Bone marrow (tissue), 2 donors: Measurements from ENCODE around the gene COX5A.
"Not testable (repeated sequence)": the region's sequence is repeated elsewhere in the genome, so short reads cannot be mapped to it uniquely, and the experiment has no call there.

Experiments used
- DNase-seq, 2 donors: peaks; one replicate each; lab custom pipeline; 2025; lab: John Stamatoyannopoulos, UW

COX5A gene

DNA sequence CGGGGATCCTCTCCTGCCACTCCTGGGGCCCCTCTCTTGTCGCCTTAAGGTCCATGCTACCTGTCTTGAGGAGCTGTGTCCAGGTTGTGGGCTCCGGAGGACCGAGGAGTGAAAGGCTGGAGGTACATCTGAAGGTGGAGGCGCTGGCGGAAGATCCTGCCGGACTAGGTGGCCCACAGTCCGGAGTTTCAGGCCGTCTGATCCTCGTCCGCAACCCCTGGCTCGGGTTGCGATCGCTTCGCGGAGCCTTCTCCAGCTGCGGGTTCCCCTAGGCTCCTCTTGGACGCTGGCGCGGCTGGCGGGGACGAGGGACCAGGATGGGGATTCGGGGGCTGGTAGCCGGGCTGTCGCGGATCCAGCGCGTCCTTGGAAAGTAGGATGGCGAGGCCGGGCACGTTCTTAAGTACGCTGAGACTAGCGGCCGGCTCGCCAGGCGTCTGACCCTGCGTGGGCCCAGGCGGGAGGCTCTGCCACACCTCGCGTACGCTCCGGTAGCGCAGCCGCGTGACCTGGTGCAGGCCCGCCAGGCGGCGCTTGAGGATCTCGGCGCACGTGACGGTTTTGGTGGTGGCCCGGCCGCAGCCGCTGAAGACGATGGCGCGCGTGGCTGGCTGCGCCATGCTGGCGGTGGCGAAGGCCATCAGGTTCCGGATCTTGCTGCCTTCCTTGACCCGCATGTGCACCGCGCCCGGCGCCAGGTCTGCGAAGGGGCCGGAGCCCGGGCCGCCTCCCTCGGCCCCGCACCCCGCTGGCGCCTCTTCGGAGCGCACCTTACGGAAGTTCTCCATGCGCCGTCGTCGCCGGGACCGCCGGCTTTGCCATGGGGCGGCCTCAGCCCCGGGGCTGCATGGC lies 18.1 kb upstream of the COX5A start:
- DNase-seq: peak in 1 of 2 donors; percentile 49

DNA sequence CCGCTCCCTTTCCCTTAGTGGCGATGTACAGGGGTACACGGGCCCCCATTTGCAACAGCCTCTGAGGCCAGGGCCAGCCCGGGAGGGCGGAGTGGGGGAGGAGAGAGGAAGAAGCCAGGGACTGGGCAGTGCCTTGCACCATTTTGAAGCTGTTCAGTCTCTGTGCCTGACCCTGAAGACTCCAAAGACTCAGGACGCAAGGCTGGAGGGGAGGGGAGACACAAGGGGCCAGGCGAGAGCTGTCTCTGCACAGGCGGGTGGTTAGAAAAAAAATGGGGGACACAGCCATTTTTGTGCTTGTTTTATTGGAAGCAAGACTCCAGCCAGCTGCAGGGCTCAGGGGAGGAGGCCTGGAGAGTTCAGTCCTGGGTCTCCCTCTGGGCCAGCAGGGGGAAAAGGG lies 17.1 kb upstream of the COX5A start:
- DNase-seq: no peak

DNA sequence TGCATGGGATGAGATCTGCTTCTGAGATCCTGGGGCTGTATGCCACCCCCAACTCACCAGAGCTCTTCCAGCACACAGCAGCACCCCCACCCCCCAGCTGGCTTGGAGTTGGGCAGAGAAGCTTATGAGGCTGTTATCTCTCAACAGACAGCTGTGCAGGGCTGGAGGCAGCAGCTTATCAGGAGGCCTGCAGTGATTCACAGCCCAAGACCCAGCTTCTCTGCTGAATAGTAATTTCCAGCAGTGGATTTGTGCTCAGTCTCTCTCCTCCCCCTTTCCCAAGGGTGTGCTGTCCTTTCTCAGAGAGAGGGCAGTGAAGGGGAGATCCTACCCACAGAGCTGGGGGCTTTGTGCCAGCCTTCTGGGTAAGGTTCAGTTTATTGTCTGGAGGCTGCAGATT lies 16.6 kb upstream of the COX5A start:
- DNase-seq: no peak

DNA sequence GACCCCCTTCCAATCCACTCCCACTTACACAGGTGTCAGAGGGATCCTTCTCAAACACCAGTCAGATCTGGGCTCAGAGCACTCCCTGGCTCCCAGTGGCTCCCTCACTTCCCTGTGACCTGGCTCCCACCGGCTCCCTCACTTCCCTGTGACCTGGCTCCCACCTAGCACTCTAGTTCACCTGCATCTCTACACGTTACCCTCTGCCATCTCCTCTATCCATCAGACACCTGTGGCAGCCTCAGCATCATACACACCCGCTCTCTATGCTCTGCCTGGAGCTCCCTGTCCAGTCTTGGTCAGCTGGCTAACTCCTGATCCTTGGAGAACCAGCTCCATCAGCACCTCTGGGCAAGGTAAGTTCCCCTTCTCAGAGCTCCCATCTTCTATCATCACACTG lies 13.1 kb upstream of the COX5A start:
- DNase-seq: no peak

DNA sequence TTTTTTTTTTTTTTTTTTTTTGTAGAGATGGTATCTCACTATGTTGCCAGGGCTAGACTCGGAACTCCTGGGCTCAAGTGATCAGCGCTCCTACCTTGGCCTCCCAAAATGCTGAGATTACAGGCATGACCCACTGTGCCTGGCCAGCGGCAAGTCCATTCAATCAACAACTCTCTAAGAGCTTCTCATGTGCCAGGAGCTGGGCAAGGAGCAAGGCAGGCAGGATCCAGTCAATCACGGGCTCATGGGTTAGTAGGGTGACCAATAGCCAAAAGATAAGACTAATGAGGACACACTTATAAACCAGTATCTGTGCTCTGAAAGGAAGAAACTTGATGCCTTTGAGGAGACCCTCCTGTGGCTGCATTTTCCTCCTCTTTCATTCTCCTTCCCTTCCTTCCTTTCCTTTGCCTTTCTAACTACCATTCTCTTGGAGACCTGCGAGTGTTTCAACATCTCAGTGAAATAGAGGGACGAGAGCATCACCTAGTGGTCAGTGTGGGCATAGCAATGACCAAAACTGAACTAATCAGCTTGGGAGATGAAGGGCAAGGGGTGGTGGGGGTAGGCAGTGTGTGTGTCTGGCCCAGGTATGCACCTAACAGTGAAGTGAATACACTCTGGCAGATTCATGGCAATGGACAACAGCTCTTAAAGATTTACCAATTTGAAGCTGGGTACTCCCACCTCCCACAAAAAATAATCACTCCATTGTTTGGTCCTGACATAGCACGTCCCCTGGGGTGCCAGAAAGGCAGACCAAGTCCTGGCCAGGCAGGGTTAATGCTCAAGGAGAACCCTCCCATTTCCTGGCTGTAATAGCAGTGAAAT lies 12.4 kb upstream of the COX5A start:
- peak; percentile 19 to 46 for DNase-seq

DNA sequence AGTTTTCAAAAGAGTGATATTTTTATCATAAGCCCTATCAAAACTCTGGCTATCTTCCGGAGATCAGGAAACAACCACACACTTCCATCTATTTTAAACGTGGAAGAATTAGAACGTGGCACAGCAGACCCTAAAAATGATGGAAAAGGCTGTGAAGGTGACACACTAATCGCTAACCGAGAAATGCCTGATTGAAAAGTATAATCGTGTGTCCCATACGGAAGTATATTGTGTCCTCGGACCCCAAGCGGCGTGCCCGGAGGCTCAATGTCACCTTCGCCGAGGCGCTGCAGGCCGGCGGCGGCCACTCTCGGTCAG lies 642 bp downstream of the COX5A start:
- peak in 1 of 2 donors; percentile 43 for DNase-seq

DNA sequence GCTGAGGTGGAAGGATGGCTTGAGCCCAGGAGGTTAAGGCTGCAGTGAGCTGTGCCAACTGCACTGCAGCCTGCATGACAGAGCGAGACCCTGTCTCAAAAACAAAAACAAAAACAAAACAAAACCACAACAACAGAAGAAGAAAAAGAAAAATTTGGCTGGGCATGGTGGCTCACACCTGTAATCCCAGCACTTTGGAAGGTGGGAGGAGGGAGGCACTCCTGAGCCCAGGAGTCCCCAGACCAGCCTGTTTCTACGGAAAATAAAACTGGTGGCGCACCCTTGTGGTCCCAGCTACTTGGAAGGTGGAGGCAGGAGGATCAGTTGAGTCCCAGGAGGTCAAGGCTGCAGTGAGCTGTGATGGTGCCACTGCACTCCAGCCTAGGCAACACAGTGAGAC lies 2.7 kb downstream of the COX5A start:
- not testable (repeated sequence) for DNase-seq

DNA sequence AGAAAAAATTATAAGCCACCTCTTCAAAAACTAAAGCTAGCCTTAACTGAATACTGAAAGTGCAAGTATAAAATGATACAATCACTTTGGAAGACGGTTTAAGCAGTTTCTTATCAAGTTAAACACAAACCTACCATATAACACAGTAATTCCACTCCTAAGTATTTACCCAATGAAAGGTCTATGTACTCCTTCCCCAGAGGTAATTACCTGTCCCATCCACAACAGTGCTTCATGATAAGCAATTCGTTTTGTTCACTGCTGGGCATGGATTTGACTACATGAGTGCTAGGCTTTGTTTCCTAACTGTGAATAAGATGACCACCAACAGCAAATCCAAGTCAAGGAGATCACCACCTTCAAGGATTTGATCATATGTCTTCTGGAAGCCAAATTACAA lies 4.3 kb downstream of the COX5A start:
- DNase-seq: no peak

DNA sequence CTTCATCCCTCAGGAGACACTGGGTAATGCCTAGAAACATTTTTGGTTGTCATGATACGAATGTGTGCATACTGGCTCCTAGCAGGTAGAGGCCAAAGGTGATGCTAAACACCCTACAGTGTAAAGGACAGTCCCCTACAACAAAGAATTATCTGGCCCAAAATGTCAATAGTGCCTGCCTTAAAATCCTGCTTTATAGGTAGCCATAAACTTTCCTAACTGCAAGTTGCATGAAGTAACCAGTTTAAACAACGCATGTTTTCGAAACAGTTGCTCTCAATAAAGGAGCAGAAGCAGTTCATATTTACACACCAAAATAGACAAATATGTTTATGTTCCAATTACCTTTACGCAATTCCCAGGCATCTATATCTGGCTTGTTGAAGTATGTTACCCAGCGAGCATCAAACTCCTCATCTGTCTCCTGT lies 9.1 kb downstream of the COX5A start:
- DNase-seq: no peak

DNA sequence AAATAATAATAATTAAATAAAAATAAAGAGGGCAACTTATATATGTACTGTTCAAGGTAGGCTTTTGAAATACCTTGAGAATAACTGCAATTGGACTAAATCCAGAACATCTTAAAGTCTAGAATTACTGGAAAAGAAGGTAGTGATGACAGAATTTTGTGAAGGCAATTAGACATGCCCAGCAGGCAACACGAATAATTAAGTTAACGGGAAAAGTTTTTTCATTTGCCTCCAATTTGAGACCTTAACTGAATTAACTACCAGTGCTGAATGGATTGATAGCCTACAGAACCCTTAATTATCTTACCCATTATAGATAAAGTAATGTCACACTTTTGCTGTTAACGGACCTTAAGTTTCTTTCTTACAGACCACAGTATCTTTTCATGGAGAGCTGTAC lies 13.3 kb downstream of the COX5A start:
- no peak for DNase-seq

DNA sequence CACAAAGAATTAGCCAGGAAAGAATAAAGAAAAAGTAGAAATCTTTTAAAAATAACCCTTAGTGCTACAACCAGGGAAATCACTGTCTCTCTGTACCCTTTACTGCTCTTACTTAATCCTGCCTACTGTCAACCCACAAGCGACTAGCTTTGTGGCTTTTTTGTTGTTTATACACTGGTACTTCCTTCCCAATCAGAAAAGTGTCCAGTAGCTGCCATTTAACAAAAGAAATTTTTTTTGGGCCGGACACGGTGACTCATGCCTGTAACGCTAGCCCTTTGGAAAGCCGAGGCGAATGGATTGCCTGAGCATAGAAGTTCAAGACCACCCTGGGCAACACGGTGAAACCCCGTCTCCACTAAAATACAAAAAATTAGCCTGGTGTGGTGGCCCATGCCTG lies 17.4 kb downstream of the COX5A start:
- no peak for DNase-seq

DNA sequence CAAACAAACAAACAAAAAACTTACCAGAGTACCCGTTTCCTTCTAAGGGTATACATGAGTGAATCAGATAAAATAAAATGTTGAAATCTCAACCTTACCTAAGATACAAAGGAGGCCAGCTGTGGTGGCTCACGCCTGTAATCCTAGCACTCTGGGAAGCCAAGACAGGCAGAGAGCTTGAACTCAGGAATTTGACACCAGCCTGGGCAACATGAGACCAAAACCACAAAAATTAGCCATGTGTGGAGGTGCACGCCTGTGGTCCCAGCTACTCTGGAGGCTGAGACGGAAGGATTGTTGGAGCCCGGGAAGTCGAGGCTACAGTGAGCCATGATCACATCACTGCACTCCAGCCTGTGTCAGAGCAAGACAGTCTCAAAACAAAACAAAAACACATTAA lies 20.2 kb downstream of the COX5A start:
- DNase-seq: no peak

DNA sequence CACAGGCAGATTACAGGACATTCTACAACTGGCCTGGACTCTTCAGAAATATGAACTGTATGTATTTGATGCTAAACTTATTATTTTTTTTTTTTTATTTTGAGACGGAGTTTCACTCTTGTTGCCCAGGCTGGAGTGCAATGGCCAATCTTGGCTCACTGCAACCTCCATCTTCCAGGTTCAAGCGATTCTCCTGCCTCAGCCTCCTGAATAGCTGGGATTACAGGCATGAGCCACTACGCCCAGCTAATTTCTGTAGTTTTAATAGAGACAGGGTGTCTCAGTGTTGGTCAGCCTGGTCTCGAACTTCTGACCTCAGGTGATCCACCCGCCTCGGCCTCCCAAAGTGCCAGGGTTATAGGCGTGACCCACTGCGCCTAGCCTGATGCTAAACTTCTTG lies 24.1 kb downstream of the COX5A start:
- not testable (repeated sequence) for DNase-seq

DNA sequence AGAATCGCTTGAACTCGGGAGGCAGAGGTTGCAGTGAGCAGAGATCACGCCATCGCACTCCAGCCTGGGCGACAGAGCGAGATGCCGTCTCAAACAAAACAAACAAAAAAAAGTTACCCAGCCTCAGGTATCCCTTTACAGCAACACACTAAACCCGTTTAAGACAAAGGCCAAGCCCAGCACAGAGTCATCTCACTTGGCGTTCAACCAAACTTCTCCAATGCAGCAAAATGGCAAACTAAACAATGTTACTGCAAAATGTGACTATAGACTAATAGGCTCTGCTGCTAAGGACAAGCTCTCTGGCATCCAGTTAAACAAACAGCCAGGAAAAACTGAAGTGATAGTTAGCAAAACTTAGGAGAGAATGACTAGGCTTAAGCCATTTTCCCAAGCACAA lies 24.8 kb downstream of the COX5A start:
- DNase-seq: no peak

DNA sequence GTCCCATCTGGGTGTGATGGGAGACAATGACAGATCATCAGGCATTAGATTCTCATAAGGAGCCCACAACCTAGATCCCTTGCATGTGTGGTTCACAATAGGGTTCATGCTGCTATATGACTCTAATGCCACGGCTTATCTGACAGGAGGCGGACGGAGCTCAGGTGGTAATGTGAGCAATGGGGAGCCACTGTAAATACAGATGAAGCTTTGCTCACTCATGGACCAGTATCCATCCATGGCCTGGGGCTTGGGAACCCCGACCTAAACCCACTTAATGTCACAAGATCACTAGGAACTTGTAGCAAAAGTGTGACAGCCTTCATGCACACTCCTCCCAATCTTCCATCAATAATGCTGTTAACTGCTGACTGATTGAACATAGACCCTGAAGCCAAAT lies 29.2 kb downstream of the COX5A start:
- no peak for DNase-seq

DNA sequence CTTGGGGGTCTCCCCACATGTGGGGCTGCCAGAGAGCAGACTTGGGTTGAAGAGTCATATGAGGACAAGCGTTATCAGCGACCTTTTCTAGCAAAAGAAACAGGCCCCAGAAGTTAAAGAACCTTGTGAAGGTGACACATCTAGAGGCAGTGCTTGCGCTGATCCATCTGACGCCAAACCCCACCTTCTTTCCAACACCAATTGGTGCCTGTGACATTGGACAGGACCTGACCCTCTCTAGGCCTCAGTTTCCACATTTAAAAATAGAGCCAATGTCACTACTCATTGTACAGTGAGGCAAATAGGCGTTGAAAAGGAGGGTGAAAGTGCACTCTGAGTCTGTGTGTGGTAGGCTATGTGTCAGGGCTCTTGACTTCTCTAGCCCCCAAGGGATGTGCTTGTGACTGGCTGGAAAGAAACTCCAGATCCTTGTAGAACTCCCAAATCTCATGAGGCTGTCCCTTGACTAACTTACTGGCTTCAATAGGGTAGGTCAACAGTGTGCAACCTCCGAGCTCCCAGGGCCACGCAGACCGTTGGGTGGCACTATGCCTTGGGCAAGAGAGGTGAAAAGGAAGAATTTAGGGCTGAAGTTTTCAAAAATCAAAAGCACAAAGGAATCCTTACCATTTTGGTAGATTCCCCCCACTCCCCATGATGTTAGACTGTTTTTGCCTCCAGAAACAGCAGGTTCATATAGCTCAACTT lies 30.6 kb downstream of the COX5A start:
- DNase-seq: no peak

DNA sequence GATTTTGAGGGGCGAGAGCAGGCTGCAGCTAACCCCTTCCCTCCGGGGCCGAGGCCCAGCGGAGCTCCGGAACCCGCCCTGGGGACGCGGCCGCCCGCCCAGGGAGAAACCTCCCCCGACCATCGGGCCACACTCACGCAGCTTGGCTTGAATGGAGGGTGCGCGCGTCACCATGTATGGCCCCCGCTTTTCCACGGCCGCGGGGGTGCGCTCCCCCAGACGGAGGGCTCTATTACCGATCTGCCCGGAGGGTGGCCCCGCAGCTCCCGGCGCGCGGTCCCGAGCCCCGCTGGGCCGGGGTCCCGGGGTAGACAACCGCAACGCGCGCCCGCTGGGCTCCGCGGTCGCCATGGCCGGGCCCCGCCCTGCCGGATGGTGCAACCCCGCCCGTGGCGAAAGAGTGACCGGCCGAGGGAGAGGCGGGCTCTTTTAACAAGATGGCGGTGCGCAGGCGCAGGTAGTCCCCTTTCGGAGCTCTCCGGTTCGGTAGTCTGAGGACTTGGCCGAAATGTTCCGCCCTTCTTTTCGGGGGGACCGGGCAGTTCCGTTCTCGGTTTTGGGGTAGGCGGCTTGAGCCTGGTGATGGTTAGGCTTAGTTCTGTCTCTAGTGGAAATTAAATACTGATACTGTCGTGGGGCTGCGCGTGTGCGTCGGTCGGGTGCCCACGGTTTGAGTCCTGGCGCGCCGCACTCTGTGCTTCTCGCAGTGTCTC lies 31.3 kb downstream of the COX5A start, which contains the start of gene FAM219B:
FAM219B (minus strand) TSS at position 402 of the 713 bp plus-strand sequence; CDS start at position 351, 51 bp downstream.
- peak; percentile 51 to 87 for DNase-seq

DNA sequence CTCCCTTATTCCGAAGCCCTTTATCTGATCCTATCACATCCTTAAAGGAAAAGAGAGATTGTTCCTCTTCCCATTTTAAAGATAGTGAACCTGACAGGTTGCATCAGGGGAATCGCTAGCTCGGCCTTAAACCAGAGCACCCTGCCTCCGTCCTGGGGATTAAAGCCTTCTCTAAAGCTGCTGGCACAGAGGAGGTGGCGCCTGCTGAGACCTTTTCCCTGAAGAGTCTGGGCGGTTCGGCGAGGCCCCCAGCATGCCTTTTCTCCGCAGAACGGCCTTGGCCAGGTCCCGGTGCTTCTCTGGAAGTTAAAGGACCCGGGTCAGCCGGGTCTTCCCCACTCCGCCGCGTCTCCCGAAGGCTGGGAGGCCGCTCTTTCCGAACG lies 31.8 kb downstream of the COX5A start:
- no peak for DNase-seq

DNA sequence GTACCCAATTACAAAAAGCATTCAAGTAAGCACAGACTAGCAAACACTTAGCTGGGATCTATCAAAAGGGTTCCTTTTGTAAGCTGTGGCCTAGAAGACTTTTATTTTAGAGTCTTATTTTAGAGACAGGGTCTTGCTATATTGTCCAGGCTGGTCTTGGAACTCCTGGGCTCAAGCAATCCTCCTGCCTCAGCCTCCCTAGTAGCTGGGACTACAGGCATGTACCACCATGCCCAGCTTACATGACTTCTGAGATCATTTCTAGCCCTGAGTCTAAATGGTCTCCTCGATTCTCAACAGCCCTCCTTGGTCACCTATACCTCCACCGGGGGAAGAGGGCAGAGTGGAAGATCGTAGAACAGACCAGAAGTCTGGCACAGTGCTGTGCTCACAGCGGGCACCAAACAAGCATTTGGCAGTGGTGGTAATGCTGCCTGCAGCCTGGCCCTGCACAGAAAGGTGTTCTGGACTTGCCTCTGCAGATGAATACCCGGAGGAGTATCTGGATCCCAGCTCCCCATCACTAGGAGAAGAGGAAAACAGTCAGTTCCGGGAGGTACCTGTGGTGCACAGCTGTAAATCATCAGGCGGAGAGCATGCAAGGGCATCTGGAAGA lies 33.6 kb downstream of the COX5A start:
- no peak for DNase-seq

DNA sequence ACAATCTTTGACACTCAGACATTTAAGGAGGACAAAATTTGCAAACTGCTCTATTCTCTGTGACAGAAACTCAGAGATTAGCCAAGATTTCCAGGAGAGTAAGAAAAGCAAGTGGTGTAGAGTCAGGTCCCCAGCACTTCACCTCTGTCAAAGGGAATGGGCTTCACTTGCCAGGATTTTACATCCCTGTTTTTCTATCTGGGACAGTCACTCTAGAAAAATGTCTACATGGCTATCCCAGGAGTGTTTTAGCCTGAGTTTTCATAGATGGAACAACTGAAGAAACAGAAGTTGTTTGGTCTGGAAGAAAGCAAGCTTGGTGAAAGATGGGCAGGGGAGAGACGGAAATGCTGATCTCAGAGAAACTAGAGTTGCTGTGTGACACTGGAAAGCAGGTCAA lies 34.2 kb downstream of the COX5A start:
- DNase-seq: no peak

DNA sequence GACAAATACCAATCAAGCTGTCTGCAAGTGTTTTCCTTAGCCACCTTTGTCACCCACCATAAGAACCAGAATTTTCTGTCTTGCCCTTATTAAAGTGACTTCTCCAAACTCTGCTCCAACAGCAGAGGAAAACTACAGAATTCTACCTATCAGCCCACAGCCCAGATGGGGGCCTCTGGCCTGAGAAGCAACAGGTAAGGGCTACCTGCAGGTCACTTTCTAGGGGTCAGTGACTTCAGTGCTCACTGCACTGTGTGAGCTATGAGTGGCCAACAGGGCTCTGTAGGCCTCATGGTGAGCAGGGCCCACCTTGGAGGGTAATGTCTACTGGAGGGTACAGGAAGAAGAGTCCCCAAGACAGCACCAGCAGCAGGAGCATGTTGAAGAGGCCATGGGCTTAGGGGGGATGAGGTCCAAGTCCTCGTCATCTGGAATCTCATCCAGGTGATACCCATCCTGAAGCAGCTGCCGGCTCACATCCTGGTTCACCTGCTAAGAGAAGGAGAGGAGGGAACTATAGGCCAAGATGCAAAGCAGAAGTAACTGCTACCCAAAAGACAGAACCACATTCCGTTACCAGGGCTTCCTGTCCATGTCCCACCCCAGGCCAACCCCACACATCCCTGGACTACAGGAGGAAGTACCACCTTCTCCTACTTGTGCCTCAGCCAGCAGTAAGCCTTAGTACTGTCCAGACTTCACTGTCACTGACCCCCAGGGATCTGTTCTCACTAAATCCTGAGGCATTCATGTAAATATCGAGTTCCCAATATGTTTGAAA lies 35.4 kb downstream of the COX5A start:
- no peak for DNase-seq
